HG03342 (cell line): Measurements from ENCODE around the gene DHX32.

Source experiments
- ATAC-seq: cut with Tn5 transposase; IDR thresholded peaks from one replicate; pipeline ENCODE4 v1.9.1; 2021; ENCODE audit warnings: mild to moderate bottlenecking, moderate library complexity; ENCODE audit not compliant: unreplicated experiment

DHX32 gene

GRCh38 chr10:125816548-125816947, 64.5 kb downstream of the DHX32 start:
- ATAC-seq, result no peak

- no peak for ATAC-seq
These were observed 65.3 kb downstream of the DHX32 start for GRCh38 chr10:125815764-125816163.

- no peak for ATAC-seq
These were observed 68.9 kb downstream of the DHX32 start for GRCh38 chr10:125812128-125812750.

- no peak for ATAC-seq
These were observed 69.8 kb downstream of the DHX32 start for GRCh38 chr10:125811251-125811650.

- no peak for ATAC-seq
These were observed 73.0 kb downstream of the DHX32 start for GRCh38 chr10:125808047-125808446.

- ATAC-seq, result no peak
These were observed 78.4 kb downstream of the DHX32 start for GRCh38 chr10:125802739-125803138.

GRCh38 chr10:125802131-125802530, 79.0 kb downstream of the DHX32 start:
- no peak for ATAC-seq

- no peak for ATAC-seq
These were observed 79.5 kb downstream of the DHX32 start for GRCh38 chr10:125801574-125801973.

GRCh38 chr10:125799451-125800182, 81.5 kb downstream of the DHX32 start:
- ATAC-seq, result no peak

- ATAC-seq, result no peak
These were observed 83.0 kb downstream of the DHX32 start for GRCh38 chr10:125797994-125798662.

GRCh38 chr10:125797424-125797823, 83.7 kb downstream of the DHX32 start:
- no peak for ATAC-seq

GRCh38 chr10:125795637-125796190, 85.4 kb downstream of the DHX32 start:
- ATAC-seq, result no peak

GRCh38 chr10:125795128-125795527, 86.0 kb downstream of the DHX32 start:
- ATAC-seq, result no peak

- no peak for ATAC-seq
These were observed 88.5 kb downstream of the DHX32 start for GRCh38 chr10:125792342-125793300.

- ATAC-seq, result no peak
These were observed 92.7 kb downstream of the DHX32 start for GRCh38 chr10:125788156-125789034.
